MM.1S (cell line): ENCODE data around the gene SH3GL3.

Source experiments
- DNase-seq: peaks from one replicate; pipeline ENCODE4 v3.0.0-alpha.2; 2015
- H2AFZ ChIP-seq: fragments of 300-600 bp; sonication (generic); 2 replicates; pipeline ENCODE4 v1.6.0; 2016; ENCODE audit warnings: antibody characterized with exemption, low read length
- H3F3A ChIP-seq: fragments of 300-600 bp; sonication (generic); 2 replicates; pipeline ENCODE4 v1.6.1; 2016; ENCODE audit warnings: mild to moderate bottlenecking, antibody characterized with exemption, low read length, moderate library complexity, mixed read lengths; ENCODE audit not compliant: insufficient read depth
- H3K27ac ChIP-seq: fragments of 300-600 bp; sonication (generic); 2 replicates; pipeline ENCODE4 v1.5.1; 2016; ENCODE audit warnings: mild to moderate bottlenecking, low read length
- H3K27me3 ChIP-seq: fragments of 300-600 bp; sonication (generic); replicated peaks from 2 replicates; pipeline ENCODE4 v1.6.0; 2016; ENCODE audit warnings: low read length; ENCODE audit not compliant: insufficient read depth
- H3K36me3 ChIP-seq: fragments of 300-600 bp; sonication (generic); replicated peaks from 2 replicates; pipeline ENCODE4 v1.6.1; 2016; ENCODE audit warnings: mild to moderate bottlenecking, low read length, mixed read lengths; ENCODE audit not compliant: insufficient read depth
- H3K4me1 ChIP-seq: fragments of 300-600 bp; sonication (generic); 2 replicates; pipeline ENCODE4 v1.6.1; 2016; ENCODE audit warnings: low read length, mixed read lengths
- H3K4me2 ChIP-seq: fragments of 300-600 bp; sonication (generic); 2 replicates; pipeline ENCODE4 v1.6.0; 2016; ENCODE audit warnings: low read depth, low read length
- H3K4me3 ChIP-seq: fragments of 300-600 bp; sonication (generic); 2 replicates; pipeline ENCODE4 v1.5.1; 2016; ENCODE audit warnings: low read length, mixed read lengths
- H3K79me2 ChIP-seq: fragments of 300-600 bp; sonication (generic); 2 replicates; pipeline ENCODE4 v1.6.1; 2016; ENCODE audit warnings: mixed run types, low read length, mixed read lengths
- H3K9ac ChIP-seq: fragments of 300-600 bp; sonication (generic); 2 replicates; pipeline ENCODE4 v1.6.1; 2016; ENCODE audit warnings: low read length, mixed read lengths
- H3K9me2 ChIP-seq: fragments of 300-600 bp; sonication (generic); replicated peaks from 2 replicates; pipeline ENCODE4 v1.6.1; 2016; ENCODE audit warnings: mild to moderate bottlenecking, low read length, mixed read lengths; ENCODE audit not compliant: insufficient read depth
- H3K9me3 ChIP-seq: fragments of 300-600 bp; sonication (generic); replicated peaks from 2 replicates; pipeline ENCODE4 v1.6.1; 2016; ENCODE audit warnings: mild to moderate bottlenecking, low read length, mixed read lengths; ENCODE audit not compliant: insufficient read depth
- H4K20me1 ChIP-seq: fragments of 300-600 bp; sonication (generic); 2 replicates; pipeline ENCODE4 v1.6.1; 2016; ENCODE audit warnings: mild to moderate bottlenecking, low read length, moderate library complexity, mixed read lengths; ENCODE audit not compliant: insufficient read depth
- EZH2 ChIP-seq: fragments of 300-600 bp; sonication (generic); optimal IDR thresholded peaks from 2 replicates; pipeline ENCODE3; 2017; ENCODE audit warnings: low read depth, mild to moderate bottlenecking, antibody characterized with exemption, low read length, mixed read lengths
- EZH2phosphoT487 ChIP-seq: fragments of 300-600 bp; sonication (generic); IDR thresholded peaks from 2 replicates; pipeline ENCODE4 v1.6.1; 2018; ENCODE audit warnings: antibody characterized with exemption, low read length
- TF ChIP-seq, protein P1 (sequence below): fragments of 300-600 bp; sonication (generic); IDR thresholded peaks from 2 replicates; pipeline ENCODE4 v1.5.1; 2016; ENCODE audit warnings: antibody characterized with exemption, low read length, mixed read lengths

SH3GL3 gene

DNA sequence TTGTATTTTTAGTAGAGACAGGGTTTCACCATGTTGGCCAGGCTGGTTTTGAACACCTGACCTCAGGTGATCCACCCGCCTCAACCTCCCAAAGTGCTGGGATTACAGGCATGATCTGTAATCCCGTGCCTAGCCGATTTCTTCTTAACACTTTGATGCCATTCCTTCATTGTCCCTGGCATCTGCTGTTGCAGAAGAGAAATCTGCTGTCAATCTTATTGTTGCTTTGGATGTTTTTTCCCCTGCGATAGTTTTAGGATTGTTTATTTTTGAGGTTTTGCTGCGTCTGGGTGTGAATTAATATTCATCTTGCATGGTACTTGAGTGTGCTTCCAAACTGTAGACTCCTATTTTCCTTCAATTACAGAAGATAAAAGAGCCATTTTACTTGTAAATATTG, 107.4 kb downstream of the SH3GL3 start:
- H3F3A ChIP-seq, result no peaks in the 10 kb centered on the region
- H4K20me1 ChIP-seq, result no peaks in the 10 kb centered on the region
- no peak overlapping the region for H3K4me2 ChIP-seq
- no peaks in the 10 kb centered on the region for H3K9me2 ChIP-seq
- H3K9me3 ChIP-seq, result no peaks in the 10 kb centered on the region
- DNase-seq, result no peak
- no peak overlapping the region for H2AFZ ChIP-seq
- H3K79me2 ChIP-seq, result no peaks in the 10 kb centered on the region
- TF ChIP-seq, protein P1, sequence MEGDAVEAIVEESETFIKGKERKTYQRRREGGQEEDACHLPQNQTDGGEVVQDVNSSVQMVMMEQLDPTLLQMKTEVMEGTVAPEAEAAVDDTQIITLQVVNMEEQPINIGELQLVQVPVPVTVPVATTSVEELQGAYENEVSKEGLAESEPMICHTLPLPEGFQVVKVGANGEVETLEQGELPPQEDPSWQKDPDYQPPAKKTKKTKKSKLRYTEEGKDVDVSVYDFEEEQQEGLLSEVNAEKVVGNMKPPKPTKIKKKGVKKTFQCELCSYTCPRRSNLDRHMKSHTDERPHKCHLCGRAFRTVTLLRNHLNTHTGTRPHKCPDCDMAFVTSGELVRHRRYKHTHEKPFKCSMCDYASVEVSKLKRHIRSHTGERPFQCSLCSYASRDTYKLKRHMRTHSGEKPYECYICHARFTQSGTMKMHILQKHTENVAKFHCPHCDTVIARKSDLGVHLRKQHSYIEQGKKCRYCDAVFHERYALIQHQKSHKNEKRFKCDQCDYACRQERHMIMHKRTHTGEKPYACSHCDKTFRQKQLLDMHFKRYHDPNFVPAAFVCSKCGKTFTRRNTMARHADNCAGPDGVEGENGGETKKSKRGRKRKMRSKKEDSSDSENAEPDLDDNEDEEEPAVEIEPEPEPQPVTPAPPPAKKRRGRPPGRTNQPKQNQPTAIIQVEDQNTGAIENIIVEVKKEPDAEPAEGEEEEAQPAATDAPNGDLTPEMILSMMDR, result no peak
- no peak for TF ChIP-seq EZH2phosphoT487
- TF ChIP-seq EZH2, result no peak
- no peaks in the 10 kb centered on the region for H3K4me1 ChIP-seq
- no peak overlapping the region for H3K9ac ChIP-seq
- H3K27ac ChIP-seq, result no peak overlapping the region
- H3K36me3 ChIP-seq, result no peaks in the 10 kb centered on the region
- H3K4me3 ChIP-seq, result no peak overlapping the region
- no peaks in the 10 kb centered on the region for H3K27me3 ChIP-seq

DNA sequence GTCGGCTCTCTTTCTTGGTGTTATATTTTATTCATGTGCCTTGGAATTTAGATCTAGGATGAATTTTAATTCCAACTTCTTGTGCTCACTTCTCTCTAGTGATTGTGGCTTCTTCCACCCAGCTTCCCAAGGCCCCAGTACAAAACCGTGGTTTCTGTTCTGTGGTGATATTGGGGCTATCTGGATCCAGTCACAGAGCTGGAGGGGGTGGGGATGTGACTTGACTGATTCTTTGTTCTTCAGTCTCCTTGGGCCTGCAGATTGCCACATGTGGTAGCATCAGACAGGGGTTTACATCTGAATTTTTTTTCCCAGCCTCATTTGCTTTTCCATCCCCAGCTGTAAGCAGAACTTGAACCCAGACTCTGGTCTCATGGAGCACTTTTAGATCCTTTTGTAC, 108.2 kb downstream of the SH3GL3 start:
- Histone ChIP-seq H4K20me1 (no peaks in the 10 kb centered on the region), H3K79me2 (no peaks in the 10 kb centered on the region), H3K27me3 (no peaks in the 10 kb centered on the region), H3K4me2 (no peak overlapping the region), H2AFZ (no peak overlapping the region), H3F3A (no peaks in the 10 kb centered on the region), H3K9me2 (no peaks in the 10 kb centered on the region), H3K27ac (no peak overlapping the region), H3K9ac (no peak overlapping the region), H3K4me1 (no peaks in the 10 kb centered on the region), H3K4me3 (no peak overlapping the region), H3K36me3 (no peaks in the 10 kb centered on the region), H3K9me3 (no peaks in the 10 kb centered on the region)
- TF ChIP-seq EZH2phosphoT487 (no peak), EZH2 (no peak)
- TF ChIP-seq, protein P1, result no peak
- DNase-seq, result no peak

DNA sequence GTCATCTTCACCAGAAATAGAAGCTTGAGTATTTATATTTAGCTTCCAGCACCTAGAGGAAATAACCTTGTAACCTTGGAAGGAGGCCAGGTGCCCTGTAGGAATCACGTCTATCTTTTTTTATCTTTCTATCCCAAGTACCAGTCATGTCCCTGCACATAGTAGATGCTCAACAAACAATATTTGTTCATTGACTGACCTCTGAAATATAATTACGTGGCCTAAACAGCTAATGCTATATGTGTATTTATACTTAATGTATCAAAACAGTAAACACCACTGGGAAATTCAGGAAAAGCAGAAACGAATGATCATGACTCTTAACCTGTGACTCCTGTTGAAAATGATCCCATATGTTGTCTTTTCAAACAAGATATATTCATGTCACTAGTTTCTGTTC, 108.9 kb downstream of the SH3GL3 start:
- Histone ChIP-seq H3K36me3 (no peaks in the 10 kb centered on the region), H3K27me3 (no peaks in the 10 kb centered on the region), H3K4me3 (no peak overlapping the region), H4K20me1 (no peaks in the 10 kb centered on the region), H3K27ac (no peak overlapping the region), H3K9me2 (no peaks in the 10 kb centered on the region), H2AFZ (no peak overlapping the region), H3K9ac (no peak overlapping the region), H3K9me3 (no peaks in the 10 kb centered on the region), H3K79me2 (no peaks in the 10 kb centered on the region), H3K4me1 (no peaks in the 10 kb centered on the region), H3K4me2 (no peak overlapping the region), H3F3A (no peaks in the 10 kb centered on the region)
- no peak for DNase-seq
- no peak for TF ChIP-seq EZH2
- TF ChIP-seq EZH2phosphoT487, result no peak
- TF ChIP-seq, protein P1, result no peak

DNA sequence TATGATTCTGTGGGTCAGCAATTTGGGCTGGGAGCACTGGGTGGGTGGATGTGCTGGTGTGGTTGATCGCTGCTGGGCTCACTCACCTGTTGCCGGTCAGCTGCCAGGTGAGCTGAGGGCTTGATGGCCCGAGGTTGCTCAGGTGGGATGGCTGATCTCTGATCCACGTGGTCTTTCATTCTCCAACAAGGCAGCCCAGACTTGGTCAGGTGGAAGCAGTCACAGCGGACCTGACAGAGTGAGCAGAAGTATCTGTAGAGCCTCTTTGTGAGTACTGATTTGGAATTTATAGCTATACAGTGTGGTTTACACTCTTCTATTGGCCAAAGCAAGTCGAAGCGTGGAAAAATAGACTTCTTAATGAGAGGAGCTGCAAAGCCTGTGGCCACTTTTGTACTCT, 109.6 kb downstream of the SH3GL3 start:
- H3F3A ChIP-seq, result no peaks in the 10 kb centered on the region
- TF ChIP-seq, protein P1, result no peak
- TF ChIP-seq EZH2phosphoT487 (no peak), EZH2 (no peak)
- H3K4me1 ChIP-seq, result no peaks in the 10 kb centered on the region
- no peaks in the 10 kb centered on the region for H3K9me2 ChIP-seq
- H4K20me1 ChIP-seq, result no peaks in the 10 kb centered on the region
- no peaks in the 10 kb centered on the region for H3K9me3 ChIP-seq
- no peaks in the 10 kb centered on the region for H3K79me2 ChIP-seq
- H3K36me3 ChIP-seq, result no peaks in the 10 kb centered on the region
- no peak overlapping the region for H3K4me2 ChIP-seq
- no peak overlapping the region for H2AFZ ChIP-seq
- no peak overlapping the region for H3K4me3 ChIP-seq
- DNase-seq, result no peak
- H3K9ac ChIP-seq, result no peak overlapping the region
- H3K27me3 ChIP-seq, result no peaks in the 10 kb centered on the region
- H3K27ac ChIP-seq, result no peak overlapping the region
